OCI-LY7 (cell line): ENCODE data around the gene TPRN. TPM values are rescaled to one million over a fixed set of nuclear protein-coding genes. Genes with fewer than 3 reads are reported as not detected.

Experiments
- BruUV-seq: library from RNA; stranded (reverse); fragments of 400-500 nt; replicated peaks from 2 replicates; lab custom pipeline; 2021; lab: Mats Ljungman, UMichigan
- CTCF ChIA-PET: fragments of 300-600 bp; sonication (Branson Sonifier 250); formaldehyde crosslinking; loops from one replicate; lab custom pipeline; 2022; ENCODE audit warnings: antibody characterized with exemption; ENCODE audit not compliant: unreplicated experiment; lab: Charles Lee
- POLR2A ChIA-PET: fragments of 300-600 bp; sonication (Branson Sonifier 250); formaldehyde crosslinking; loops from one replicate; lab custom pipeline; 2022; ENCODE audit warnings: antibody characterized with exemption; lab: Charles Lee
- DNase-seq: peaks from one replicate; pipeline ENCODE4 v3.0.0-alpha.2; 2015; ENCODE audit warnings: low spot score
- H2AFZ ChIP-seq: fragments of 200-600 bp; sonication (generic), shearing (Covaris generic); 2 replicates; pipeline ENCODE4 v1.6.1; 2014; ENCODE audit warnings: mild to moderate bottlenecking, antibody characterized with exemption, low read length, moderate library complexity
- H3K27ac ChIP-seq: fragments of 200-600 bp; sonication (generic); 2 replicates; pipeline ENCODE4 v1.5.1; 2014; ENCODE audit warnings: mixed run types, low read depth, mild to moderate bottlenecking, moderate library complexity, low read length, inconsistent platforms; ENCODE audit not compliant: poor library complexity, severe bottlenecking
- H3K36me3 ChIP-seq: fragments of 200-600 bp; sonication (generic); 2 replicates; pipeline ENCODE4 v1.6.1; 2014; ENCODE audit warnings: mild to moderate bottlenecking, antibody characterized with exemption, low read length, moderate library complexity, mixed read lengths; ENCODE audit not compliant: insufficient read depth
- H3K4me1 ChIP-seq: fragments of 200-600 bp; sonication (generic); 2 replicates; pipeline ENCODE4 v1.5.1; 2014; ENCODE audit warnings: mild to moderate bottlenecking, low read length; ENCODE audit not compliant: insufficient read depth, poor library complexity, severe bottlenecking
- H3K4me2 ChIP-seq: fragments of 200-600 bp; sonication (generic); 2 replicates; pipeline ENCODE4 v1.6.1; 2014; ENCODE audit warnings: mild to moderate bottlenecking, low read length
- H3K4me3 ChIP-seq: fragments of 200-600 bp; sonication (generic); 2 replicates; pipeline ENCODE4 v1.5.1; 2014; ENCODE audit warnings: mild to moderate bottlenecking, low read depth, low read length; ENCODE audit not compliant: poor library complexity, severe bottlenecking
- H3K79me2 ChIP-seq: fragments of 200-600 bp; sonication (generic); 2 replicates; pipeline ENCODE4 v1.6.1; 2016; ENCODE audit warnings: low read depth, mild to moderate bottlenecking, low read length, moderate library complexity, mixed read lengths; ENCODE audit not compliant: insufficient read depth
- H3K9me2 ChIP-seq: fragments of 200-600 bp; sonication (generic); 2 replicates; pipeline ENCODE4 v1.6.1; 2016; ENCODE audit warnings: mild to moderate bottlenecking, low read length, mixed read lengths; ENCODE audit not compliant: insufficient read depth
- H3K9me3 ChIP-seq: fragments of 200-600 bp; sonication (generic); 2 replicates; pipeline ENCODE4 v1.6.1; 2014; ENCODE audit warnings: mild to moderate bottlenecking, mixed run types, low read length, mixed read lengths
- H4K20me1 ChIP-seq: fragments of 200-600 bp; sonication (generic); 2 replicates; pipeline ENCODE4 v1.6.1; 2014; ENCODE audit warnings: mild to moderate bottlenecking, antibody characterized with exemption, low read length, moderate library complexity, mixed read lengths; ENCODE audit not compliant: insufficient read depth
- EZH2phosphoT487 ChIP-seq: fragments of 200-600 bp; sonication (generic); IDR thresholded peaks from 2 replicates; pipeline ENCODE4 v1.6.1; 2018; ENCODE audit warnings: low read depth, borderline replicate concordance, mild to moderate bottlenecking, mixed run types, antibody characterized with exemption, low read length, moderate library complexity, mixed read lengths
- intact Hi-C: fragments of 100-400 bp; cut with micrococcal nuclease; formaldehyde crosslinking; loops from one replicate; pipeline ENCODE4 v1.10.0; 2022; ENCODE audit not compliant: unreplicated experiment
- total RNA-seq, 2 experiments: library from RNA; depleted of rRNA in 1 of 2; stranded (reverse); fragments of >200 nt in 1 of 2; shearing (Covaris generic) in 1 of 2; gene quantifications; 2 replicates each; pipeline ENCODE4 v1.2.3, GENCODE V29; 2014 to 2022
- TF ChIP-seq, protein P1 (sequence below): fragments of 200-600 bp; sonication (generic); conservative IDR thresholded peaks from 2 replicates; pipeline ENCODE4 v1.5.1; 2014; ENCODE audit warnings: mild to moderate bottlenecking, antibody characterized with exemption, low read length, moderate library complexity, mixed read lengths

TPRN gene
- total RNA-seq, 2 experiments from 2014 or later, result 9.0 to 15.9 TPM

DNA sequence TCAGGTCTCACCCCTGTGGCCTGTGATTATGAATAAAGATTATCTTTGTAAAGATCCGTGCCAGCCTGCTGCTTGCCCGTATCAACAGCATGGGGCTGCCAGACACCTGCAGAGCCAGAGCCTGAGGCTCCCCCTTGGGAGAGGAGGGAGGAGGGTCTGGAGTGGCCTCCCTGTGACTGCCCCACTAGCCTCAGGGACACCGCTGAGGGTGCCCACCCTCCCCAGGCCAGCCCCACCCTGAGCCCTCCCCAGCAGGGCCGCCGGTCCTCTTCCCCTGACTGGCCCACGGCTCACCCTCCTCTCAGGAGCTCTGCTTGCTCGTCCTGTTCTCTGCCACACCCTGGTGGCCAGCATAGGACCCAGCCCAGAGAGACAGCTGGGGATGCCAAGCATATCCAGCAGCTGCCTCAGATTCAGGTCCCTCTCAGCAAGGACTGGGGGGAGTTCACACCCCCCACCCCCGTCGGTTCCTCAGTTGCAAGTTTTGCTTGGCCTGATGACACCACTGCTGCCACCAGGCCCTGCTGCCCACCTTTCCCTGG, 10.2 kb downstream of the TPRN start:
- no TSS peak for BruUV-seq
- intact Hi-C loops, result no loop called here
- H3K9me2 ChIP-seq, result no peaks in the 10 kb centered on the region
- peaks cover 6% of the 10 kb centered on the region; the same call in 1 of the 2 replicates for H4K20me1 ChIP-seq
- H3K9me3 ChIP-seq, result no peaks in the 10 kb centered on the region
- CTCF ChIA-PET, result interaction anchor here (1.3 kb wide), 1 partner anchor 61 kb away, joined by 5 read pairs; no protein-coding TSS in a partner anchor
- H3K36me3 ChIP-seq, result peaks cover 31% of the 10 kb centered on the region; the same call in 1 of the 2 replicates
- no peak overlapping the region for H2AFZ ChIP-seq
- peak overlapping the region; percentile 97 for H3K4me2 ChIP-seq
- peaks cover 27% of the 10 kb centered on the region for H3K4me1 ChIP-seq
- POLR2A ChIA-PET, result interaction anchor here (3.2 kb wide), 1 partner anchor 11 kb away, joined by 16 read pairs; the partner anchor contains the start of gene TPRN
- peaks cover 32% of the 10 kb centered on the region for H3K79me2 ChIP-seq
- TF ChIP-seq, protein P1, sequence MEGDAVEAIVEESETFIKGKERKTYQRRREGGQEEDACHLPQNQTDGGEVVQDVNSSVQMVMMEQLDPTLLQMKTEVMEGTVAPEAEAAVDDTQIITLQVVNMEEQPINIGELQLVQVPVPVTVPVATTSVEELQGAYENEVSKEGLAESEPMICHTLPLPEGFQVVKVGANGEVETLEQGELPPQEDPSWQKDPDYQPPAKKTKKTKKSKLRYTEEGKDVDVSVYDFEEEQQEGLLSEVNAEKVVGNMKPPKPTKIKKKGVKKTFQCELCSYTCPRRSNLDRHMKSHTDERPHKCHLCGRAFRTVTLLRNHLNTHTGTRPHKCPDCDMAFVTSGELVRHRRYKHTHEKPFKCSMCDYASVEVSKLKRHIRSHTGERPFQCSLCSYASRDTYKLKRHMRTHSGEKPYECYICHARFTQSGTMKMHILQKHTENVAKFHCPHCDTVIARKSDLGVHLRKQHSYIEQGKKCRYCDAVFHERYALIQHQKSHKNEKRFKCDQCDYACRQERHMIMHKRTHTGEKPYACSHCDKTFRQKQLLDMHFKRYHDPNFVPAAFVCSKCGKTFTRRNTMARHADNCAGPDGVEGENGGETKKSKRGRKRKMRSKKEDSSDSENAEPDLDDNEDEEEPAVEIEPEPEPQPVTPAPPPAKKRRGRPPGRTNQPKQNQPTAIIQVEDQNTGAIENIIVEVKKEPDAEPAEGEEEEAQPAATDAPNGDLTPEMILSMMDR, result no peak
- no peak for TF ChIP-seq EZH2phosphoT487
- no peak for DNase-seq
- peak overlapping the region; percentile 94 for H3K4me3 ChIP-seq
- H3K27ac ChIP-seq, result no peak overlapping the region

DNA sequence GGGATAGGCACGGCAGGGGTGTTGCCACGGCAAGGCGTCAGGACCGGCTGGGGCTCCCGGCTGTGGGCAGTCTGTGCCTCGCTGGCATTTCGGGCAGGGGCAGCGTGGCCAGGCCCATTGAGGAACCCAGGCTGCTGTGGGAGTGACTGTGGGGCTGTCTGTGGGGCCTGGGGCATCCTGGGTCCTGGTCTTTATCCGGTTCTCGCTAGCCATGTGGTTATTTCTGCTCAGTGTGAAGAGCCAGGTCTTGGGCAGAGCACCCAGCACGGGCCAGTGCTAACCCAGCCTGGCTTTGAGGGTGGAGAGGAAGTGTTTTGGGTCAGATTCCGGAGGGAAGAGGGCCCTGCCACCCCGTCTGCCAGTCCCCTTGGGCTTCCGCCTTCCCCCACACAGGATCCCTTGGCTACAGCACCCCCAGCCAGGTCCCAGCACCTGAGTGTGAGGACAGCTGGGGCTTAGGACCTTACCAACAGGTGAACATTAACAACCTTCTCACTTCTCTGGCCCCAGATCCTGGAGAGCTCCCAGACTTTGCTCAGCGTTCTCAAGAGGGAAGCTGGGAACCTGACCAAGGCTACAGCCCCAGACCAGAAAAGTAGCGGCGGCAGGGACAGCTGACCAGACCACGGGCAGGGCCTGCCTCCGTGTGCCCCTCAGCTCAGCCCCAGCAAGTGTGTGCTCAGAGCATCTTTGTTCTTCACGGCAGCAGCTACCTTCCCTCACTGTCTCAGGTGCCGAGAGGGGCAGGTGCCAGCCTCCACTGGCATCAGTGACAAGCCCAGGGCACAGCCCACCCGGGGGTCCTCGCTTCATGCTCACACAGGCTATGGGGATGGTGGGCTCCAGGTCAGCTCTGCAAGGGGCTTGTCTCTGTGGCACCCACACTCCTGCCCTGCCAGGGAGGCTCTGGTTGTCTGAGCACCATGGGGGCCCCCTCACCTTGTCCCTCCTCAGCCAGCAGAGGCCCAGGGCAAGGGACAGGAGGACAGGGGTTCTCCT, 10.9 kb downstream of the TPRN start:
- Histone ChIP-seq H2AFZ (no peak overlapping the region; the same call in 1 of the 2 replicates), H3K4me3 (peak overlapping the region; percentile 94), H3K4me1 (peaks cover 27% of the 10 kb centered on the region), H4K20me1 (peaks cover 6% of the 10 kb centered on the region; the same call in 1 of the 2 replicates), H3K27ac (peak overlapping the region; percentile 92), H3K9me3 (no peaks in the 10 kb centered on the region), H3K79me2 (peaks cover 32% of the 10 kb centered on the region), H3K4me2 (peak overlapping the region; percentile 97), H3K36me3 (peaks cover 33% of the 10 kb centered on the region; the same call in 1 of the 2 replicates), H3K9me2 (no peaks in the 10 kb centered on the region)
- intact Hi-C loops, result loop anchor here (2.0 to 5.0 kb wide), 3 partner anchors 33 to 72 kb away; partner anchors contain the start of gene RNF208
- POLR2A ChIA-PET, result interaction anchor here (0.8 to 3.2 kb wide), 8 partner anchors 12 to 75 kb away, joined by 3 to 16 read pairs (median 4); partner anchors contain the start of gene TPRN
- TSS peak; percentile 94 for BruUV-seq
- no peak for DNase-seq
- TF ChIP-seq, protein P1, result no peak
- TF ChIP-seq EZH2phosphoT487, result no peak
- CTCF ChIA-PET, result interaction anchor here (0.8 to 1.3 kb wide), 2 partner anchors 60 to 97 kb away, joined by 3 to 5 read pairs; no protein-coding TSS in a partner anchor
